GF-D8 (cell line): ENCODE results near the gene SHISA6.

Experiments used
- DNase-seq: peaks from one replicate; lab custom pipeline; 2025; lab: John Stamatoyannopoulos, UW

The SHISA6 gene

GRCh38 chr17:11353601-11354000 lies 112.6 kb downstream of the SHISA6 start:
- DNase-seq = no peak

- no peak for DNase-seq
Observed at GRCh38 chr17:11356371-11356770, 115.4 kb downstream of the SHISA6 start.

- DNase-seq = no peak
Observed at GRCh38 chr17:11363565-11364117, 122.6 kb downstream of the SHISA6 start.

- no peak for DNase-seq
Observed at GRCh38 chr17:11366272-11366850, 125.3 kb downstream of the SHISA6 start.

GRCh38 chr17:11369575-11369974 lies 128.6 kb downstream of the SHISA6 start:
- DNase-seq = no peak

- DNase-seq = no peak
Observed at GRCh38 chr17:11372692-11373091, 131.7 kb downstream of the SHISA6 start.

GRCh38 chr17:11378506-11378905 lies 137.5 kb downstream of the SHISA6 start:
- DNase-seq = no peak

- DNase-seq = no peak
Observed at GRCh38 chr17:11380761-11381160, 139.7 kb downstream of the SHISA6 start.

- no peak for DNase-seq
Observed at GRCh38 chr17:11383157-11383556, 142.1 kb downstream of the SHISA6 start.

GRCh38 chr17:11384131-11384530 lies 143.1 kb downstream of the SHISA6 start:
- DNase-seq = no peak

GRCh38 chr17:11387610-11388009 lies 146.6 kb downstream of the SHISA6 start:
- no peak for DNase-seq

- DNase-seq = no peak
Observed at GRCh38 chr17:11388054-11388453, 147.0 kb downstream of the SHISA6 start.

- DNase-seq = no peak
Observed at GRCh38 chr17:11389583-11389982, 148.6 kb downstream of the SHISA6 start.

- DNase-seq = no peak
Observed at GRCh38 chr17:11391134-11391533, 150.1 kb downstream of the SHISA6 start.

- DNase-seq = no peak
Observed at GRCh38 chr17:11404431-11405276, 163.6 kb downstream of the SHISA6 start.

- no peak for DNase-seq
Observed at GRCh38 chr17:11406716-11407115, 165.7 kb downstream of the SHISA6 start.

- no peak for DNase-seq
Observed at GRCh38 chr17:11412654-11413053, 171.6 kb downstream of the SHISA6 start.

GRCh38 chr17:11418342-11418741 lies 177.3 kb downstream of the SHISA6 start:
- no peak for DNase-seq

- DNase-seq = no peak
Observed at GRCh38 chr17:11430751-11431150, 189.7 kb downstream of the SHISA6 start.

- no peak for DNase-seq
Observed at GRCh38 chr17:11438673-11439072, 197.7 kb downstream of the SHISA6 start.

- DNase-seq = no peak
Observed at GRCh38 chr17:11441004-11441403, 200.0 kb downstream of the SHISA6 start.

- no peak for DNase-seq
Observed at GRCh38 chr17:11446316-11446715, 205.3 kb downstream of the SHISA6 start.

- DNase-seq = no peak
Observed at GRCh38 chr17:11454096-11454495, 213.1 kb downstream of the SHISA6 start.
